ENCODE results near the gene NTN3. TPM values are rescaled to one million over a fixed set of nuclear protein-coding genes. Genes with fewer than 3 reads are reported as not detected.

Gene NTN3
- total RNA-seq, 1 experiment from 2014 or later = not detected

DNA sequence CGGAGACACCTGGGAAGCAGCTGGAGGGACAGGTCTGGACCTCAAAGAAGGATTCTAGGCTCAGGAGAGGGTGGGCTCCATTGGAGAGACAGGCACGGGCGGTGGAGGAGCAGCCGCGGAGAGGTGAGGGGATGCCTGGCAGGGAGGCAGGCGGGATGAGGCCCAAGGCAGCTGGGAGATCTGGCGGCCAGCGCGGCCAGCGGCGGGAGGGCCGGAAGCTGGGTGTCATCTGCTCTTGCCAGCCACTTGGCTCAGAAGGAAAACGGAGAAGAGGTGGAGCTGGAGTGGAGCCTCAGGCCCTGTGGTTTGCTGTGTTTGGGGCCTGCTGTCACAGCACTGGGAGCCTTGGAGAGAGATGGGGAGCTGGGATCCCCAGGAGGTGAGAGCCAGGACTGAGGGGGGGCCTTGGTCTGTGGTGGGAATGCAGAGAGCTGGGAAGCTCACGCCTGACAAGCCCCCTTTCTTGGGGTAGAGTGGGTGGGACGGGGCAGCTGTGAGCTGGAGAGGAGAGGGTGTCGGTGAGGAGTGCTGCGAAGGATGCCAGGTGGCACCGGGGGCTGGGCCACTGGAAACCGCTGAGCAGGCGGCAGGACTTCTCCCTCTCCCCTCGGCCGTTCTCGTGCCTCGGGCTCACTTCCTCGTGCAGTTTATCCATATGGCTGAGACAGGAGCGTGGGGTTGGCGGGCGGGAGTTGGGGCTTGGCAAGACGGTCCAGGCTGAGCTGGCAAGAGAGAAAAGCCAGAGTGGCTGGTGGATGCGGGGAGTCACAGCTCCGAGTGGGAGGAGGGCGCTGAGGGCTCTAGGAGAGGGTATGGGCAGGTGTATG is 11.8 kb downstream of the NTN3 start:
- no peak overlapping the region for H3K4me3 ChIP-seq
- H3K9me3 ChIP-seq = no peaks in the 10 kb centered on the region
- H3K36me3 ChIP-seq = no peaks in the 10 kb centered on the region
- no peaks in the 10 kb centered on the region for H3K27me3 ChIP-seq
- peak; percentile 80 for DNase-seq

- no peaks in the 10 kb centered on the region for H3K36me3 ChIP-seq
- DNase-seq = no peak
- no peaks in the 10 kb centered on the region for H3K27me3 ChIP-seq
- H3K4me3 ChIP-seq = no peak overlapping the region
- no peaks in the 10 kb centered on the region for H3K9me3 ChIP-seq
Observed at GRCh38 chr16:2483939-2484897, 13.1 kb downstream of the NTN3 start.

GRCh38 chr16:2484898-2485508 is 13.9 kb downstream of the NTN3 start:
- Histone ChIP-seq H3K4me3 (no peak overlapping the region), H3K9me3 (no peaks in the 10 kb centered on the region), H3K27me3 (no peaks in the 10 kb centered on the region), H3K36me3 (no peaks in the 10 kb centered on the region)
- no peak for DNase-seq

- Histone ChIP-seq H3K4me3 (no peak overlapping the region), H3K36me3 (no peaks in the 10 kb centered on the region; the same call in 1 of the 2 replicates), H3K27me3 (no peaks in the 10 kb centered on the region), H3K9me3 (no peaks in the 10 kb centered on the region)
- no peak for DNase-seq
Observed at GRCh38 chr16:2485811-2486507, 14.9 kb downstream of the NTN3 start.

DNA sequence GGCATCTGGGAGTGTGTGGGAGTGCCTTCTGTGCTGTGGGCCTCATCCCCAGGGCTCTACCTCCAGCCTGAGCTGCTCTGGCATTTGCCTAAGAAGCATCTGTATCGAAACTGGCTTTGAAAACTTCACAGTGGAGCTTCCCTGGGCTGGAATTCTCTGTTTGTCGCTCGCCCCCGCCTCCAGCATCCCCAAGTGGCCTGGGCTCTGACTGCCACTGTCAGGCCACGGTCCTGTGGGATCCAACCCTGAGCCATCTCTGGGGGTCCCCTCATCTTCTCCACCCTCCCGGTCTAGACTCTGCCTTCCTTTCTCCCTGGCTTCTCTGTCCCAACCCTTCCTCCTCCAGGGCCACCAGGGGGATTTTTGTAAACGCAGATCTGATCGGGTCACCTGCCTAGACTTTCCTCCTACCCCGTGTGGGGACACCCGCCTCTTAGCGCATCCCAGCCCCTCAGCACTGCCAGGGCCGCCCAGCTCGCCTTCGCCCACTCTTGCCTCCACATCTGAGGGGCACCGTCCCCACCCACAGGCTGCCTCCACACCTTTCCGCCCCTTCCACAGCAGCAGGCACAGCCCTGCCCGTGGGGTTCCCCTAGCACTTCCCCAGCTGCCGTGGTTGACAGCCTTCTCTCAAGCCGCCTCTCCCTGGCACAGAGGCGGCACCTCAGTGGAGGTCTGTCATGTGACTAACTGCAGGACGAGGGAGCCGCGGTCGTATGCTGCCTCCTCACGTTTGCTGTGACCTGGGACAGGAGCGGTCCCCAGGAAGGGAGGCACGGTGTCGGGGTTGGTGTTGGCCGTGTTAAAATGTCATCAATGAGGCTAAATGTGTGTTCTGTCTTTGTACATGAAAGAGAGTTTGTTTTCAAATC is 15.8 kb downstream of the NTN3 start:
- no peak for DNase-seq
- H3K4me3 ChIP-seq = no peak overlapping the region
- H3K36me3 ChIP-seq = no peaks in the 10 kb centered on the region; the same call in 1 of the 2 replicates
- H3K9me3 ChIP-seq = no peaks in the 10 kb centered on the region
- H3K27me3 ChIP-seq = no peaks in the 10 kb centered on the region

GRCh38 chr16:2487517-2487842 is 16.4 kb downstream of the NTN3 start:
- no peak for DNase-seq
- Histone ChIP-seq H3K4me3 (no peak overlapping the region), H3K9me3 (no peaks in the 10 kb centered on the region), H3K27me3 (no peaks in the 10 kb centered on the region), H3K36me3 (no peaks in the 10 kb centered on the region; the same call in 1 of the 2 replicates)

GRCh38 chr16:2487903-2488531 is 16.9 kb downstream of the NTN3 start:
- no peaks in the 10 kb centered on the region for H3K9me3 ChIP-seq
- no peak overlapping the region for H3K4me3 ChIP-seq
- H3K36me3 ChIP-seq = no peaks in the 10 kb centered on the region; the same call in 1 of the 2 replicates
- no peak for DNase-seq
- H3K27me3 ChIP-seq = no peaks in the 10 kb centered on the region

GRCh38 chr16:2489581-2489980 is 18.5 kb downstream of the NTN3 start:
- no peak for DNase-seq
- no peak overlapping the region for H3K4me3 ChIP-seq

GRCh38 chr16:2490190-2491105 is 19.4 kb downstream of the NTN3 start:
- no peaks in the 10 kb centered on the region for H3K27me3 ChIP-seq
- no peak overlapping the region for H3K4me3 ChIP-seq
- H3K36me3 ChIP-seq = no peaks in the 10 kb centered on the region; the same call in 1 of the 2 replicates
- H3K9me3 ChIP-seq = no peaks in the 10 kb centered on the region
- DNase-seq = no peak

More at GRCh38 chr16:2489581-2489980, 18.5 kb downstream of the NTN3 start:
- Histone ChIP-seq H3K27me3 (no peaks in the 10 kb centered on the region), H3K36me3 (no peaks in the 10 kb centered on the region; the same call in 1 of the 2 replicates), H3K9me3 (no peaks in the 10 kb centered on the region)

DNA sequence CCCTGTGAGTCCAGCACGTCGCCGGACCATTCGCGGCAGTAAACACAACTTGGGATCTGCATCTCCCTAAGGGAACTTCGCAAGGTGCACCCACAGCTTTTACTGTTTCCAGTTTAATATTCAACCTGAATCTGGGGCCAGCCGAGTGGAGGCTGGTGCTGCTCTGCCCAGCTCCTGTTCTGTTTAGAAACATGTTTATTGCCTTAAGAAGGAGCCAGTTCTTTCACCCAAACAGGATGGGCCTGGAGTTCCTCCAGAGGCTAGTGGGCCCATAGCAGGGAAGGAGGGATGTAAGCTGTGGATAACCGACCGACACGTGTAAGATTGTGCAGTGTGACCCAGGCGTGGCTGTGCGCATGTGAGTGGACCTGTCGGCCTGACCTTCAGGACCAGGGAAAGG is 21.2 kb downstream of the NTN3 start:
- no peak for DNase-seq
- Histone ChIP-seq H3K9me3 (no peaks in the 10 kb centered on the region), H3K27me3 (no peaks in the 10 kb centered on the region), H3K4me3 (no peak overlapping the region), H3K36me3 (peaks cover 4% of the 10 kb centered on the region)

DNA sequence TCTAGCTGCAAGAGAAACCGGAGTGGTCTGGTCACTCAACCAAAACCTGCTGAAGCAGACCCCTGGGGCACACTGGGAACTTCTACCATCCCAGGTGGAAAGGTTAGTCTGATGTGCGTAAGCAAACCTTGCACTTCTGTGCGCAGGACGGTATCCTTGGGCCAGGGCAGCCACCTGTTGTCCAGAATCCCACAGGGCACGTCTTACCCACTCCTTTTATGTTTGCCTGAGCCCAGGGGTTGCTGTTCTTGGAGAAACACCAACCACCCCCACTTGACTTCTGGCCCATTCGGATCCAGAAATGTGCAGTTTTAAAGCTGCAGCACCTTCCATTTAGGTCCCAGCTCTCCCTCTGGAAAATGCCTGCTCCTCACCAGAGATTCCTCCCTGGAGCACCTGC is 22.5 kb downstream of the NTN3 start:
- Histone ChIP-seq H3K36me3 (peaks cover 8% of the 10 kb centered on the region), H3K27me3 (no peaks in the 10 kb centered on the region), H3K9me3 (no peaks in the 10 kb centered on the region), H3K4me3 (no peak overlapping the region)
- DNase-seq = no peak

DNA sequence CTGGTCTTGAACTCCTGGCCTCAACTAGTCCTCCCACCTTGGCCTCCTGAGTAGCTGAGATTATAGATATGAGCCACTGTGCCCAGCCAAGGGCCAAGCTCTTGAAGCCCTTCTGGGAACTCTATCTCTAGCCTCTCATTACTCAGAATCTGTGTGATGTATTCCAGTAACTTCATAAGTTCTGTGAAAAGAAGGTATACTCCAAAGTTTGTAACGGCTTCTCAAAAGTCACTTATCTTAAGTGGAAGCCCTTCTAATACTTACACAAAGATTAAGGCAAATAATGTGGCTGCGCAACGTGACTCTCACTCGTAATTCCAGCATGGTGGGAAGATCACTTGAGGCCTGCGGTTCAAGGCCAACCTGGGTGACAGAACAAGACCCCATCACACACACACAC is 23.5 kb downstream of the NTN3 start:
- DNase-seq = no peak
- Histone ChIP-seq H3K9me3 (no peaks in the 10 kb centered on the region), H3K36me3 (peaks cover 8% of the 10 kb centered on the region), H3K4me3 (no peak overlapping the region), H3K27me3 (no peaks in the 10 kb centered on the region)

DNA sequence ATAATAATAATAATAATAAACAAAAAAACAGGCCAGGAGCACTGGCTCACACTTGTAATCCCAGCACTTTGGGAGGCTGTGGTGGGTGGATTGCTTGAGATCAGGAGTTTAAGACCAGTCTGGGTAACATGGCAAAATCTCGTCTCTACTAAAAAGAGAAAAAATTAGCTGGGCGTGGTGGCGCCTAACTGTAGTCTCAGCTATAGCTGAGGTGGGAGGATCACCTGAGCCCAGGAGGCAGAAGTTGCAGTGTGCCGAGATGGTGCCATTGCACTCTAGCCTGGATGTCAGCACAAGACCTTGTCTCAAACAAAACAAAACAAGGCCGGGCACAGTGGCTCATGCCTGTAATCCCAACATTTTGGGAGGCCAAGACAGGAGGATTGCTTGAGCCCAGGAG is 23.9 kb downstream of the NTN3 start:
- DNase-seq = no peak
- no peaks in the 10 kb centered on the region for H3K9me3 ChIP-seq
- H3K27me3 ChIP-seq = no peaks in the 10 kb centered on the region
- H3K36me3 ChIP-seq = peaks cover 8% of the 10 kb centered on the region
- H3K4me3 ChIP-seq = no peak overlapping the region
